ENCODE data around the gene COLGALT1.

Gene COLGALT1

GRCh38 chr19:17611462-17612244 is 56.2 kb downstream of the COLGALT1 start:
- H3K27ac Mint-ChIP-seq (ENCODE audit: low read depth), result no peak overlapping the region
- H3K36me3 Mint-ChIP-seq (ENCODE audit: insufficient read depth), result no peaks in the 10 kb centered on the region
- H3K27me3 Mint-ChIP-seq, result peaks cover 24% of the 10 kb centered on the region
- peaks cover 5% of the 10 kb centered on the region for H3K4me1 Mint-ChIP-seq
- H3K4me3 Mint-ChIP-seq, result no peak overlapping the region
- DNase-seq (ENCODE audit: low spot score in 2 of 2) (no peak), ATAC-seq (replicated peaks; ENCODE audit: extremely low read depth, poor library complexity, severe bottlenecking) (no peak)
- H3K9me3 Mint-ChIP-seq, result no peaks in the 10 kb centered on the region

GRCh38 chr19:17614476-17614875 is 59.0 kb downstream of the COLGALT1 start:
- Mint-ChIP-seq H3K36me3 (ENCODE audit: insufficient read depth) (peaks cover 2% of the 10 kb centered on the region), H3K4me1 (no peaks in the 10 kb centered on the region), H3K4me3 (no peak overlapping the region), H3K27me3 (peaks cover 40% of the 10 kb centered on the region), H3K9me3 (no peaks in the 10 kb centered on the region), H3K27ac (ENCODE audit: low read depth) (no peak overlapping the region)
- DNase-seq (ENCODE audit: low spot score in 2 of 2), result no peak
- no peak for ATAC-seq (replicated peaks; ENCODE audit: extremely low read depth, poor library complexity, severe bottlenecking)

GRCh38 chr19:17615889-17616685 is 60.6 kb downstream of the COLGALT1 start:
- H3K4me1 Mint-ChIP-seq, result no peaks in the 10 kb centered on the region
- no peaks in the 10 kb centered on the region for H3K9me3 Mint-ChIP-seq
- no peak overlapping the region for H3K27ac Mint-ChIP-seq (ENCODE audit: low read depth)
- H3K27me3 Mint-ChIP-seq, result peaks cover 43% of the 10 kb centered on the region
- no peak overlapping the region for H3K4me3 Mint-ChIP-seq
- no peak for ATAC-seq (replicated peaks; ENCODE audit: extremely low read depth, poor library complexity, severe bottlenecking)
- peaks cover 2% of the 10 kb centered on the region for H3K36me3 Mint-ChIP-seq (ENCODE audit: insufficient read depth)
- DNase-seq (ENCODE audit: low spot score in 2 of 2), result no peak

- Mint-ChIP-seq H3K9me3 (no peaks in the 10 kb centered on the region), H3K27me3 (peaks cover 43% of the 10 kb centered on the region), H3K4me3 (no peak overlapping the region), H3K27ac (ENCODE audit: low read depth) (no peak overlapping the region), H3K4me1 (no peaks in the 10 kb centered on the region), H3K36me3 (ENCODE audit: insufficient read depth) (peaks cover 2% of the 10 kb centered on the region)
- ATAC-seq (replicated peaks; ENCODE audit: extremely low read depth, poor library complexity, severe bottlenecking) (no peak), DNase-seq (ENCODE audit: low spot score in 2 of 2) (no peak)
Measured at GRCh38 chr19:17616686-17616960, 61.2 kb downstream of the COLGALT1 start.

- Mint-ChIP-seq H3K36me3 (ENCODE audit: insufficient read depth) (peaks cover 2% of the 10 kb centered on the region), H3K4me1 (no peaks in the 10 kb centered on the region), H3K4me3 (no peak overlapping the region), H3K9me3 (no peaks in the 10 kb centered on the region), H3K27ac (ENCODE audit: low read depth) (no peak overlapping the region), H3K27me3 (peaks cover 43% of the 10 kb centered on the region)
- DNase-seq (ENCODE audit: low spot score in 2 of 2), result no peak
- no peak for ATAC-seq (replicated peaks; ENCODE audit: extremely low read depth, poor library complexity, severe bottlenecking)
Measured at GRCh38 chr19:17616961-17617806, 61.7 kb downstream of the COLGALT1 start.

GRCh38 chr19:17617807-17618192 is 62.4 kb downstream of the COLGALT1 start:
- H3K36me3 Mint-ChIP-seq (ENCODE audit: insufficient read depth), result peaks cover 2% of the 10 kb centered on the region
- ATAC-seq (replicated peaks; ENCODE audit: extremely low read depth, poor library complexity, severe bottlenecking) (no peak), DNase-seq (ENCODE audit: low spot score in 2 of 2) (no peak)
- no peak overlapping the region for H3K4me3 Mint-ChIP-seq
- no peak overlapping the region for H3K27ac Mint-ChIP-seq (ENCODE audit: low read depth)
- peaks cover 43% of the 10 kb centered on the region for H3K27me3 Mint-ChIP-seq
- no peaks in the 10 kb centered on the region for H3K4me1 Mint-ChIP-seq
- H3K9me3 Mint-ChIP-seq, result no peaks in the 10 kb centered on the region

GRCh38 chr19:17618281-17618903 is 62.9 kb downstream of the COLGALT1 start:
- Mint-ChIP-seq H3K4me3 (no peak overlapping the region), H3K9me3 (no peaks in the 10 kb centered on the region), H3K36me3 (ENCODE audit: insufficient read depth) (peaks cover 2% of the 10 kb centered on the region)

GRCh38 chr19:17618936-17619335 is 63.5 kb downstream of the COLGALT1 start:
- no peaks in the 10 kb centered on the region for H3K9me3 Mint-ChIP-seq

More at GRCh38 chr19:17618281-17618903, 62.9 kb downstream of the COLGALT1 start:
- DNase-seq (ENCODE audit: low spot score in 2 of 2) (no peak), ATAC-seq (replicated peaks; ENCODE audit: extremely low read depth, poor library complexity, severe bottlenecking) (no peak)
- no peak overlapping the region for H3K27ac Mint-ChIP-seq (ENCODE audit: low read depth)
- H3K4me1 Mint-ChIP-seq, result no peaks in the 10 kb centered on the region
- H3K27me3 Mint-ChIP-seq, result peaks cover 43% of the 10 kb centered on the region

GRCh38 chr19:17620696-17621095 is 65.2 kb downstream of the COLGALT1 start:
- H3K4me3 Mint-ChIP-seq, result no peak overlapping the region
- no peaks in the 10 kb centered on the region for H3K4me1 Mint-ChIP-seq
- peaks cover 43% of the 10 kb centered on the region for H3K27me3 Mint-ChIP-seq
- peaks cover 2% of the 10 kb centered on the region for H3K36me3 Mint-ChIP-seq (ENCODE audit: insufficient read depth)
- no peak for DNase-seq (ENCODE audit: low spot score in 2 of 2)
- H3K27ac Mint-ChIP-seq (ENCODE audit: low read depth), result no peak overlapping the region
- no peak for ATAC-seq (replicated peaks; ENCODE audit: extremely low read depth, poor library complexity, severe bottlenecking)
- no peaks in the 10 kb centered on the region for H3K9me3 Mint-ChIP-seq

More at GRCh38 chr19:17618936-17619335, 63.5 kb downstream of the COLGALT1 start:
- no peaks in the 10 kb centered on the region for H3K4me1 Mint-ChIP-seq
- ATAC-seq (replicated peaks; ENCODE audit: extremely low read depth, poor library complexity, severe bottlenecking), result no peak
- DNase-seq (ENCODE audit: low spot score in 2 of 2), result no peak
- peaks cover 2% of the 10 kb centered on the region for H3K36me3 Mint-ChIP-seq (ENCODE audit: insufficient read depth)
- H3K27me3 Mint-ChIP-seq, result peaks cover 43% of the 10 kb centered on the region
- no peak overlapping the region for H3K27ac Mint-ChIP-seq (ENCODE audit: low read depth)
- no peak overlapping the region for H3K4me3 Mint-ChIP-seq

GRCh38 chr19:17623224-17623935 is 67.9 kb downstream of the COLGALT1 start:
- Mint-ChIP-seq H3K27me3 (peaks cover 18% of the 10 kb centered on the region), H3K9me3 (no peaks in the 10 kb centered on the region), H3K4me3 (no peak overlapping the region), H3K36me3 (ENCODE audit: insufficient read depth) (no peaks in the 10 kb centered on the region), H3K27ac (ENCODE audit: low read depth) (no peak overlapping the region), H3K4me1 (no peaks in the 10 kb centered on the region)
- no peak for DNase-seq (ENCODE audit: low spot score in 2 of 2)
- ATAC-seq (replicated peaks; ENCODE audit: extremely low read depth, poor library complexity, severe bottlenecking), result no peak

- DNase-seq (ENCODE audit: low spot score in 2 of 2) (no peak), ATAC-seq (replicated peaks; ENCODE audit: extremely low read depth, poor library complexity, severe bottlenecking) (no peak)
- H3K4me1 Mint-ChIP-seq, result no peaks in the 10 kb centered on the region
- no peaks in the 10 kb centered on the region for H3K36me3 Mint-ChIP-seq (ENCODE audit: insufficient read depth)
- no peak overlapping the region for H3K27ac Mint-ChIP-seq (ENCODE audit: low read depth)
- no peaks in the 10 kb centered on the region for H3K9me3 Mint-ChIP-seq
- peaks cover 7% of the 10 kb centered on the region for H3K27me3 Mint-ChIP-seq
- H3K4me3 Mint-ChIP-seq, result no peak overlapping the region
Measured at GRCh38 chr19:17624314-17624991, 69.0 kb downstream of the COLGALT1 start.

All from central memory CD8-positive, alpha-beta T cell (primary cell).